GM18909 (cell line): ENCODE data around the gene UGT1A1.
"Not testable (repeated sequence)": the region's sequence is repeated elsewhere in the genome, so short reads cannot be mapped to it uniquely, and the experiment has no call there.

Experiments used
- ATAC-seq: cut with Tn5 transposase; IDR thresholded peaks from one replicate; pipeline ENCODE4 v1.9.1; 2021; ENCODE audit warnings: mild to moderate bottlenecking; ENCODE audit not compliant: unreplicated experiment, poor library complexity

UGT1A1 gene

DNA sequence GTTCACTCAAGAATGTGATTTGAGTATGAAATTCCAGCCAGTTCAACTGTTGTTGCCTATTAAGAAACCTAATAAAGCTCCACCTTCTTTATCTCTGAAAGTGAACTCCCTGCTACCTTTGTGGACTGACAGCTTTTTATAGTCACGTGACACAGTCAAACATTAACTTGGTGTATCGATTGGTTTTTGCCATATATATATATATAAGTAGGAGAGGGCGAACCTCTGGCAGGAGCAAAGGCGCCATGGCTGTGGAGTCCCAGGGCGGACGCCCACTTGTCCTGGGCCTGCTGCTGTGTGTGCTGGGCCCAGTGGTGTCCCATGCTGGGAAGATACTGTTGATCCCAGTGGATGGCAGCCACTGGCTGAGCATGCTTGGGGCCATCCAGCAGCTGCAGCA lies at the start of gene UGT1A1:
UGT1A1 (plus strand) TSS at position 228 of the 400 bp plus-strand sequence; CDS start at position 246, 18 bp downstream.
- ATAC-seq: no peak

DNA sequence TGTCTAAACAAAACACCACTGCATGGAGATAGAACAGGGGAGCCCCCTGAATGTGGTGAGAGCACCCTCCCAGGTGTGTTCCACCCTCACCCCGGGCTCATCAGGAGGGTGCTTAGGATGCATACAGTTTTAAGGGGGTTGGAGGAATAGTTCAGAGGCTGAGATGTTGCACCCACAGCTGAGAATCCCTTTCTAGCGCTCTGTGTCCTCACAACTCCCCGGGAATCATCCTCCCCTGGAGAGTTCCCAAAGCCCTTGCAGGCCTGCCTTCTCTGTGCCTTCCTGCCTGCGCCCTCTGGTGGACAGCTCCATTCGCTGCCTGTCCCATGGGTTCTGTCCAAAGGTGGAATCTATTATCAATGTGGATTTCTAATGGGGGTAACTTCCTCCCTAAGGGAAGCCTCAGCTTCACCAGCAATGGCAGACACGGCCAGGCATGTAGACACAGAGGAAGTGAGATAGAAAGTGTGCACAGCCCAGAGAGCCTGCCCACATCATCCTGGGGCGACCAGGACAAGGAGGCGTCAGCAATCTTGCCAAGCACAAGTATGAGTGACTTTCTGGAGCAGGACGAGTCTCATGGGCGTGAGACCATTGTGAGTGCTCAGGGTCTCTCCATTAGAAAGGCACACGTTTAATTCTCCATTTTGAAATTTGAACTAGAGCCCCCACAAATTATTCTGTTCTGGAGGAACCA lies 48.6 kb upstream of the UGT1A1 start:
- no peak for ATAC-seq

DNA sequence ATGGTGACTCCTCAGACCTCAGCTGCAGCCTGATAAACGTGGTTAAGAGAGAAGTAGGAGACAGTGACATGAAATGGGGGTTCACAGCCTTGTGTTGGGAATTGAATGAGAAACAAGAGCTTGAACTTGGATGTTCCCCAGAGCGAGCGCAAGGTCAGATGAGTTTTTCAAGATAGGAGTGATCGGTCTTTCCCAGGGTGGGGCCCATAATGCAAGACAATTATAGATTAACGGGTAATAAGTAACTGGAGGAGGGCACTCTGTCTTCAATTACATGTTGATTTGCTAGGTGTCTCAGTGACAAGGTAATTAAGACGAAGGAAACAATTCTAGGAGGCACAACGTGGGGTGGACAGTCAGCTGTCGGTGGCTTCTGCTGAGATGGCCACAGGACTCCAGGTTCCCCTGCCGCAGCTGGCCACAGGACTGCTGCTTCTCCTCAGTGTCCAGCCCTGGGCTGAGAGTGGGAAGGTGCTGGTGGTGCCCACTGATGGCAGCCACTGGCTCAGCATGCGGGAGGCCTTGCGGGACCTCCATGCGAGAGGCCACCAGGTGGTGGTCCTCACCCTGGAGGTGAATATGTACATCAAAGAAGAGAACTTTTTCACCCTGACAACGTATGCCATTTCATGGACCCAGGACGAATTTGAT lies 47.3 kb upstream of the UGT1A1 start, which contains the start of gene UGT1A5:
UGT1A5 (plus strand) TSS at position 297 of the 651 bp plus-strand sequence; CDS start at position 382, 85 bp downstream.
- no peak for ATAC-seq

DNA sequence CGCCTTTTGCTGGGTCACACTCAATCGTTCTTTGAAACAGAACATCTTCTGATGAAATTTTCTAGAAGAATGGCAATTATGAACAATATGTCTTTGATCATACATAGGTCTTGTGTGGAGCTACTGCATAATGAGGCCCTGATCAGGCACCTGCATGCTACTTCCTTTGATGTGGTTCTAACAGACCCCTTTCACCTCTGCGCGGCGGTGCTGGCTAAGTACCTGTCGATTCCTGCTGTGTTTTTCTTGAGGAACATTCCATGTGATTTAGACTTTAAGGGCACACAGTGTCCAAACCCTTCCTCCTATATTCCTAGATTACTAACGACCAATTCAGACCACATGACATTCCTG lies 46.8 kb upstream of the UGT1A1 start:
- ATAC-seq: no peak

DNA sequence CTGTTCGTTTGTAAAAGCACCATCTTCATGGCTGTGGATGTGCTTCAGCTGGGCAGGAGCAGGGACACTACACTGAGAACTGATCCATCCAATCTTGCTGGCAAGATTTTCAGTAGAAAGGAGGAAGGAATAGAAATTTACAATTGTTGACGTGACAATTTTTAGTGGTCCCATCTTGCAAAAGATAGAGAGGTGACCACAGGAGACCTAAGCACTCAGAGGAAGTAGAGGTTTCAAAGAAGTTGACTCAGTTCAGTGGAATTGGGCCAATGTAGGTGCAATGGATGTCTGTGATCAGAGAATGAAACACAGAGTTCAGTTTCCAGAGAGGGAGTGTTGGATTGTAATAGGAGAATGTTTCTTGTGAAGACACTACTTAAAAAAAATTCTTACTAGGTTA lies 45.9 kb upstream of the UGT1A1 start:
- ATAC-seq: no peak

DNA sequence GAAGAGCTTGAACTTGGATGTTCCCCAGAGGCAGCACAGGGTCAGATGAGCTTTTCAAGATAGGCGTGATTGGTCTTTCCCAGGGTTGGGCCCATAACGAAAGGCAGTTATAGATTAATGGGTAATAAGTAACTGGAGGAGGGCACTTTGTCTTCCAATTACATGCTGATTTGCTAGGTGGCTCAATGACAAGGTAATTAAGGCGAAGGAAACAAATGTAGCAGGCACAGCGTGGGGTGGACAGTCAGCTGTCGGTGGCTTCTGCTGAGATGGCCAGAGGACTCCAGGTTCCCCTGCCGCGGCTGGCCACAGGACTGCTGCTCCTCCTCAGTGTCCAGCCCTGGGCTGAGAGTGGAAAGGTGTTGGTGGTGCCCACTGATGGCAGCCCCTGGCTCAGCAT lies 41.5 kb upstream of the UGT1A1 start, which contains the start of gene UGT1A4:
UGT1A4 (plus strand) TSS at position 185 of the 400 bp plus-strand sequence; CDS start at position 270, 85 bp downstream.
- ATAC-seq: no peak

DNA sequence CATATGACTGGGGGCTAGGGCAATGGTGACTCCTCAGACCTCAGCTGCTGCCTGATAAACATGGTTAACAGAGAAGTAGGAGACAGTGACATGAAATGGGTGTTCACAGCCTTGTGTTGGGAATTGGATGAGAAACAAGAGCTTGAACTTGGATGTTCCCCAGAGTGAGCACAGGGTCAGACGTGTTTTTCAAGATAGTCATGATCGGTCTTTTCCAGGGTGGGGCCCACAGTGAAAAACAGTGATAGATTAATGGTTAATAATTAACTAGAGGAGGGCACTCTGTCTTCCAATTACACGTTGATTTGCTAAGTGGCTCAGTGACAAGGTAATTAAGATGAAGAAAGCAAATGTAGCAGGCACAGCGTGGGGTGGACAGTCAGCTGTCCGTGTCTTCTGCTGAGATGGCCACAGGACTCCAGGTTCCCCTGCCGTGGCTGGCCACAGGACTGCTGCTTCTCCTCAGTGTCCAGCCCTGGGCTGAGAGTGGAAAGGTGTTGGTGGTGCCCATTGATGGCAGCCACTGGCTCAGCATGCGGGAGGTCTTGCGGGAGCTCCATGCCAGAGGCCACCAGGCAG lies 31.3 kb upstream of the UGT1A1 start, which contains the start of gene UGT1A3:
UGT1A3 (plus strand) TSS at position 320 of the 579 bp plus-strand sequence; CDS start at position 405, 85 bp downstream.
- no peak for ATAC-seq

DNA sequence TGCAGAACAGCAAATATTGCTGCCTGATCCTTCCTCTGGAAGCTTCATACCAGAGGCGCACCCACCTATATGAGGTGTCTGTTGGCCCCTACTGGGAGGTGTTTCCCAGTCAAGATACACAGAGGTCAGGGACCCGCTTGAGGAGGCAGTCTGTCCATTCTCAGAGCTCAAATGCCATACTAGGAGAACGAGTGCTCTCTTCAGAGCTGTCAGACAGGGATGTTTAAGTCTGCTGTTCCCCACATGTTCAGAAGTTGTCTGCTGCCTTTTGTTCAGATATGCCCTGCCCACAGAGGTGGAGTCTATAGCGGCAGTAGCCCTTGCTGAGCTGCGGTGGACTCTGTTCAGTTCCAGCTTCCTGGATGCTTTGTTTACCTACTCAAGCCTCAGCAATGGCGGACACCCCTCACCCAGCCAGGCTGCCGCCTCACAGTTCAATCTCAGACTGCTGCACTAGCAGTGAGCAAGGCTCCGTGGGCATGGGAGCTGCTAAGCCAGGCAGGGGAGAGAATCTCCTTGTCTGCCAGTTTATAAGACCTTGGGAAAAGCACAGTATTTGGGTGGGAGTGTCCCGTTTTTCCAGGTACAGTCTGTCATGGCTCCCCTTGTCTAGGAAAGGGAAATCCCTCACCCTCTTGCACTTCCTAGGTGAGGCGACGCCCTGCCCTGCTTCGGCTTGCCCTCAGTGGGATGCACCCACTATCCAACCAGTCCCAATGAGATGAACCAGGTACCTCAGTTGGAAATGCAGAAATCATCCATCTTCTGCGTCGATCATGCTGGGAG lies 23.0 kb upstream of the UGT1A1 start:
- not testable (repeated sequence) for ATAC-seq

DNA sequence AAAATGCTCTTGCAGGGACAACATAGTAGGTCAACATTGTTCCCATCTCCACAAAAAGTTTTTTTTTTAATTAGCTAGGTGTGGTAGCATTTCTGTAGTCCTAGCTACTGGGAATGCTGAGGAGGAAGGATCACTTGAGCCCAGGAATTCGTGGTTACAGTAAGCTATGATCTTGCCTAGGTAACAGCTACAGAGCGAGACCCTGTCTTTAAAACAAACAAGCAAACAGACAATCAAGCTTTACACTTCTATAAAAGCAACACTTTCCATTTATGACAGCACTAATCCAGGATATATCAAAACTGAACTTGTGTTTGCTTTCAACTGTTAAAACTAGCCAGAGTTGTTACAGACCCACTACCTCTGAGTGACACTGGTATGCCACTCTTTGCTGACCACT lies 19.2 kb upstream of the UGT1A1 start:
- no peak for ATAC-seq

DNA sequence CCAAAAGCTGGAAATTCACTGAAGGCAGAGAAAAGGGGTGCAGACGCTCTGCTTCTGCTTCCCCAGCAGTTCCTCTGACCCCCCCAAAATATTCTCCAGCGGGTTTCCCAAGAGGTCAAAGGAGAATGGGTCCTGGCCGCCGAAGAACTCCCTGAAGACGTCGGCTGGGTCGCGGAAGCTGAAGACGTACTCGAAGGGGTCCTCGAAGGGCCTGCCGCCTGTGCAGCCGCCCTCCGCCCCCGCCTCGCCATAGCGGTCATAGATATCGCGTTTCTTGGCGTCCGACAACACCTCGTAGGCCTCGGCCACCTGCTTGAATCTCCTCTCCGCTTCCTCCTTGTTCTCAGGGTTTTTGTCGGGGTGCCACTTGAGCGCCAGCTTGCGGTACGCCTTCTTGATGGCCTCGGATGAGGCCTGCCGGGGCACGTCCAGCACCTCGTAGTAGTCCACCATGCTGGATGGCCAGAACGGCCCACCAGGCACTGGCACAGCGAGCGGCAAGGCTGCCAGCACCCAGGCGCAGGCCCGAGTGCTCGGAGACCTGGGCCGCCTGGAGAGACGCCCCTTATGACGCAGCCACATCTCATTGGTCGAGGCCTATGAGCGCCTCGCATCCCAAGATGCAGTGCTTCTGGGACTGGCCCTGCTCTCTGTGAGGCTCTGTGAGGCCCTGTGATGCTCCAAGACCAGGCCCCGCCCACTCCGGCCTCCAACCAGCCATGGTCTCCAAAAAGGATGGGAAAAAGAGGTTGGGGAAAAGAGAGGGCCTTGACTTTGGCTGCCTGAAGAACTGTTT lies 16.4 kb upstream of the UGT1A1 start:
- ATAC-seq: no peak

DNA sequence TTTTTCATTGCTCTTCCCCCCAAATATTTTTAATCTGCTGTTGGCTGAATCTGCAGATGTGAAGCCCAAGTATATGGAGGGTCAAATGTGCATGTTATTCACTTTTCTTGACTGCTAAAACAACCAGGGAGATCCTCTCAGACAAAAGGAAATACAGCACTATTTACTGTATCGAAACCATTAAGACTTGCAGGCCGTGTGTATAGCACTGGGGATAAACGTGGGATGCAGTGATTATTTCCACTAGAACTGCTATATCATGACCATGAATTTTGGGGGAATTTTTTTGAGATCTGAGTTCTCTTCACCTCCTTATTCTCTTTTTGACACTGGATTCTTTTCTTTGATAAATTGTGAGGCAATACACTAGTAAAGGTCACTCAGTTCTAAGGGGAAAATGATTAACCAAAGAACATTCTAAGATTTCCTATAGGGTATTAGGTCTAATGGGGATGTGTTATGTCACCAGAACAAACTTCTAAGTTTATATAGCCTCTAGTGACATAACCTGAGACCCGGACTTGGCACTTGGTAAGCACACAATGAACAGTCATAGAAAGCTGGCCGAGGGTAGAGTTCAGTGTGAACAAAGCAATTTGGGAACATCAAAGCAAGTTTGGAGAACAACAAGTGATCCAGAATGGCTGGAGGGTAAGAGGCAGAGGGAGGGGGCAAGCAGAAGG lies 14.9 kb upstream of the UGT1A1 start:
- no peak for ATAC-seq

DNA sequence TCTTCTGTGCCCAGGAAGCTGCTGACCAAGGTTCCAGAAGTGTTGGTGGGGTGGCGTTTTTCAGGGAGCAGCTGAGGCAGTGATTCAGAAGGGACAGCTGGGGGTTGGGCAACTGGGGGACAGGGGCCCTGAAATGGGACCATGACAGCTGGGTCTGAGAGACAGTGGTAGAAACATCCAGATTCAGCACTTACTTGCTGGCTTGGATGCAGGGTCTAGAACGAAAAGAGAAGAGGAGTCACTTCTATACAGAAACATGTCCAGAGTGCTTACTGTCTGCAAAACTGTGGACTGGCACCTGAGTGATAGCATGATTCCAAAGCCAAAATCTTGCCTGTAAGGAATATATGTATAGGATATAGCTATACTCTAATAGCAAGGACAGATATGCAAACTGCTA lies 14.2 kb upstream of the UGT1A1 start:
- not testable (repeated sequence) for ATAC-seq

DNA sequence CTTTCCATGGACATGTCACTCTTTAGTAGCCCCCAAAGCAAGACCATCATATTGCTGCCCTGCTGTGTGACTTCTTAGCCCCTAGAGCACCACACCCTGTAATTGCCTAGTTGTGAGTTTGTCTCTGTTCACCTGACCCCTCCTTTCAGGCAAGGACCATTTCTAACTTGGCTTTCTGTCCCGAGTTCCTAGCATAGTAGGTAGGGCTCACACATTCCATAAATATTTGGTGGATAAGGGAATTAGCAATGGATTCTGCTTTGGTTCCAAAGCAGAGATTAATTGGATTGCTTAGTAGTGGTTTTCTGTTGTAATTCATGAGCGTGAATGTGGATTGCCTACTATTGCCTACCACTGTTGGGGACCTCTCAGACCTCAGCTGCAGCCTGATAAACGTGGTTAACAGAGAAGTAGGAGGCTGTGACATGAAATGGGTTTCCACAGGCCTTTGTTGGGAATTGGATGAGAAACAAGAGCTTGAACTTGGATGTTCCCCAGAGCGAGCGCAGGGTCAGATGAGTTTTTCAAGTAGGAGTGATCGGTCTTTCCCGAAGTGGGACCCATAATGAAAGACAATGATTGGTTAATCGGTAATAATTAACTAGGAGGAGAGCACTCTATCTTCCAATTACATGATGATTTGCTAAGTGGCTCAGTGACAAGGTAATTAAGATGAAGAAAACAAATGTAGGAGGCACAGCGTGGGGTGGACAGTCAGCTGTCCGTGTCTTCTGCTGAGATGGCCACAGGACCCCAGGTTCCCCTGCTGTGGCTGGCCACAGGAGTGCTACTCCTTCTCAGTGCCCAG lies 13.4 kb upstream of the UGT1A1 start:
- no peak for ATAC-seq

DNA sequence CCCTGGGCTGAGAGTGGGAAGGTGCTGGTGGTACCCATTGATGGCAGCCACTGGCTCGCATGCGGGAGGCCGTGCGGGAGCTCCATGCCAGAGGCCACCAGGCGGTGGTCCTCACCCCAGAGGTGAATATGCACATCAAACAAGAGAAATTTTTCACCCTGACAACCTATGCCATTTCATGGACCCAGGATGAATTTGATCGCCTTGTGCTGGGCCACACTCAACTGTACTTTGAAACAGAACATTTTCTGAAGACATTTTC lies 12.9 kb upstream of the UGT1A1 start:
- no peak for ATAC-seq

DNA sequence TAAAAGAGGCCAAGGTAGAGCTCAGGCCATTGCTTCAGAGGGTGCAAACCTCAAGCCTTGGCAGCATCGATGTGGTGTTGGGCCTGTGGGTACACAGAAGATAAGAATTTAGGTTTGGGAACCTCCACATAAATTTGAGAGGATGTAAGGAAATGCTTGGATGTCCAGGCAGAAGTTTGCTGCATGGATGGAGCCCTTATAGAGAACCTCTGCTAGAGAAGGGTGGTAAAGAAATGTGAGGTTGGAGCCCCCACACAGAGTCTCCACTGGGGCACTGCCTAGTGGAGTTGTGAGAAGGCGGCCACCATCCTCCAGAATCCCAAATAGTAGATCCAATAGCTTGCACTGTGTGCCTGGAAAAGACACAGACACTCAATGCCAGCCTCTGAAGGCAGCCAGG lies 9.4 kb upstream of the UGT1A1 start:
- not testable (repeated sequence) for ATAC-seq

DNA sequence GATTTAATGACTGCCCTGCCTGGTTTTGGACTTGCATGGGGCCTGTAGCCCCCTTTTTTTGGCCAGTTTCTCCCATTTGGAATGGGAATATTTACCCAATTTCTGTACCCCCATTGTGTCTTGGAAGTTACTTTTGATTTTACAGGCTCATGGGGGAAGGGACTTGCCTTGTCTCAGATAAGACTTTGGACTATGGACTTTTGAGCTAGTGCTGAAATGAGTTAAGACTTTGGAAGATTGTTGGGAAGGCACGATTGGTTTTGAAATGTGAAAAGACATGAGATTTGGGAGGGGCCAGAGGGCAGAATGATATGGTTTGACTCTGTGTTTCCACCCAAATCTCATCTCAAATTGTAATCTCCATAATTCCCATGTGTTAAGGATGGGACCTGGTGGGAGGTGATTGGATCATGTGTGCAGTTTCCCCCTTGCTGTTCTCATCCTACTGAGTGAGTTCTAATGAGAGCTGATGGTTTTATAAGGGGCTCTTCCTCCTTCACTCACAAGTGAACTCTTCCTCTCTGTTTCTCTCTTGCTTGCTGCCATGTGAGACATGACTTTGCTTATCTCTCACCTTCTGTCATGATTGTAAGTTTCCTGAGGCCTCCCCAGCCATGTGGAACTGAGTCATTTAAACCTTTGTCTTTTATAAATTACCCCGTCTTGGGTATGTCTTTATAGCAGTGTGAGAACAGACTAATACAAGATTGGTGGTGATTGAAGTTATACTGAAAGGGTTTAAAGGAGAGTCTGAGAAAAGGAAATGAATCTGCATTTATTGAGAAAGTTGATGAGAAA lies 8.7 kb upstream of the UGT1A1 start:
- not testable (repeated sequence) for ATAC-seq

DNA sequence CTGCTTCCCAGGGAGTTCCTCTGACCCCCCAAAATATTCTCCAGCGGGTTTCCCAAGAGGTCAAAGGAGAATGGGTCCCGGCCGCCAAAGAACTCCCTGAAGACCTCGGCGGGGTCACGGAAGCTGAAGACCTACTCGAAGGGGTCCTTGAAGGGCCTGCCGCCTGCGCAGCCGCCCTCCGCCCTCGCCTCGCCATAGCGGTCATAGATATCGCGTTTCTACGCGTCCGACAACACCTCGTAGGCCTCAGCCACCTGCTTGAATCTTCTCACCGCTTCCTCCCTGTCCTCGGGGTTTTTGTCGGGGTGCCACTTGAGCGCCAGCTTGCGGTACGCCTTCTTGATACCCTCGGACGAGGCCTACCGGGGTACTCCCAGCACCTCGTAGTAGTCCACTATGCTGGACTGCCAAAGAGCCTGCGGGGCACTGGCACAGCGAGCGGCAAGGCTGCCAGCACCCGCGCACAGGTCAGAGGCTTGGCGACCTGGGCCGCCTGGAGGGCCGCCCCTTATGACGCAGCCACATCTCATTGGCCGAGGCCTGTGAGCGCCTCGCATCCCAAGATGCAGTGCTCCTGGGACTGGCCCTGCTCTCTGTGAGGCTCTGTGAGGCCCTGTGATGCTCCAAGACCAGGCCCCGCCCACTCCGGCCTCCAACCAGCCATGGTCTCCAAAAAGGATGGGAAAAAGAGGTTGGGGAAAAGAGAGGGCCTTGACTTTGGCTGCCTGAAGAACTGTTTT lies 5.0 kb upstream of the UGT1A1 start:
- no peak for ATAC-seq
